Lung (tissue), 12 donors: ENCODE measurements around the gene GRIA4. TPM values are rescaled to one million over a fixed set of nuclear protein-coding genes. Genes with fewer than 3 reads are reported as not detected.
A peak's percentile ranks its signal among the peaks of the same experiment; 100 is the strongest.

ENCODE experiments used
- ATAC-seq: fragments of 200-7000 bp; cut with Tn5 transposase; one replicate; pipeline ENCODE4 v1.9.1; 2020; ENCODE audit warnings: moderate number of reproducible peaks; ENCODE audit not compliant: insufficient read depth, low FRiP score
- DNase-seq, 3 donors: peaks; one replicate each; pipeline ENCODE4 v3.0.0-alpha.2; 2013 to 2017
- H3K27ac ChIP-seq, 2 donors: one replicate each; pipeline ENCODE4 v1.5.1; 2013; ENCODE audit warnings: mild to moderate bottlenecking in 2 of 2, moderate library complexity in 2 of 2, control low read depth in 1 of 2, inconsistent platforms in 1 of 2, low read depth in 1 of 2, low read length in 1 of 2
- H3K27me3 ChIP-seq, 3 donors: one replicate each; pipeline ENCODE4 v1.5.1; 2013; ENCODE audit warnings: low read length in 2 of 3; ENCODE audit not compliant: control insufficient read depth in 3 of 3, insufficient read depth in 3 of 3
- H3K36me3 ChIP-seq, 4 donors: one replicate each; pipeline ENCODE4 v1.5.1; 2013; ENCODE audit warnings: low read length in 4 of 4, mild to moderate bottlenecking in 1 of 4, moderate library complexity in 1 of 4; ENCODE audit not compliant: control insufficient read depth in 4 of 4, insufficient read depth in 4 of 4
- H3K4me1 ChIP-seq, 5 donors: one replicate each; pipeline ENCODE4 v1.5.1; 2013; ENCODE audit warnings: low read length in 5 of 5, mild to moderate bottlenecking in 2 of 5, moderate library complexity in 1 of 5; ENCODE audit not compliant: control insufficient read depth in 5 of 5, insufficient read depth in 5 of 5
- H3K4me3 ChIP-seq: one replicate; pipeline ENCODE4 v1.5.1; 2013; ENCODE audit warnings: mild to moderate bottlenecking, control low read depth, moderate library complexity
- H3K9ac ChIP-seq, 2 donors: one replicate each; pipeline ENCODE4 v1.5.1; 2013; ENCODE audit warnings: low read length in 2 of 2, control low read depth in 1 of 2; ENCODE audit not compliant: insufficient read depth in 1 of 2
- H3K9me3 ChIP-seq, 4 donors: one replicate each; pipeline ENCODE4 v1.5.1; 2013; ENCODE audit warnings: low read length in 3 of 4, mild to moderate bottlenecking in 1 of 4, moderate library complexity in 1 of 4; ENCODE audit not compliant: control insufficient read depth in 4 of 4, insufficient read depth in 3 of 4
- CTCF ChIP-seq: IDR thresholded peaks from 2 replicates; pipeline ENCODE4 v1.5.1; 2012; ENCODE audit warnings: mild to moderate bottlenecking; ENCODE audit errors: control extremely low read depth, extremely low read depth
- WGBS, 2 donors: extraction: QIAGEN DNeasy Blood & Tissue Kit; methylation state at CpG; one replicate each; pipeline ENCODE4 v1.1.7; 2013; 5-methylcytosine and 5-hydroxymethylcytosine counted together
- polyA plus RNA-seq, 2 donors: library from polyadenylated mRNA; stranded (reverse); fragments of 200-250 nt; gene quantifications; one replicate each; pipeline ENCODE4 v1.2.1, GENCODE V29; 2013
- total RNA-seq, 2 donors: library from RNA; depleted of rRNA in 1 of 2; stranded (reverse); fragments of >200 nt in 1 of 2; gene quantifications; one replicate each; pipeline ENCODE4 v1.2.1, GENCODE V29; 2014 to 2021
- donor health status: control.
- donor health status: control.
- donor health status: Bipolar disorder and iron deficiency.
- donor health status: healthy.
- donor health status: DM: yes; HTN: yes; CAD: no.

The GRIA4 gene
- total and polyA plus RNA-seq, 4 donors: 0.12 to 0.77 TPM; not detected in 2

- ATAC-seq: peak; percentile 99
Measured at GRCh38 chr11:106021967-106022794, 412.3 kb downstream of the GRIA4 start, which contains the start of gene MSANTD4. Gene MSANTD4 (minus strand): TSS chr11:106022240. CDS start chr11:106010917, 11,323 bp downstream.

GRCh38 chr11:106022795-106023275, 413.0 kb downstream of the GRIA4 start:
- DNase-seq: no peak
- H3K36me3 ChIP-seq: peaks cover 0 to 4% (median under 1%) of the 10 kb centered on the region in 4 donors
- peaks cover 0 to 2% (median 0%) of the 10 kb centered on the region in 3 donors for H3K27me3 ChIP-seq
- H3K9me3 ChIP-seq: no peaks in the 10 kb centered on the region
- TF ChIP-seq CTCF: no peak
- WGBS, 2 donors: 89 to 91% methylated on average over 7 of the region's 7 CpGs
- H3K27ac ChIP-seq: peak overlapping the region; percentile 66 to 90
- H3K9ac ChIP-seq: peak overlapping the region in 1 of 2 donors; percentile 70
- ATAC-seq: no peak
- peak overlapping the region; percentile 52 for H3K4me3 ChIP-seq
- peaks cover 0 to 20% (median 2%) of the 10 kb centered on the region in 5 donors for H3K4me1 ChIP-seq

More at GRCh38 chr11:106021967-106022794, 412.3 kb downstream of the GRIA4 start, which contains the start of gene MSANTD4:
- TF ChIP-seq CTCF: no peak
- H3K36me3 ChIP-seq: peaks cover 0 to 4% (median under 1%) of the 10 kb centered on the region in 4 donors
- WGBS, 2 donors: 1% methylated on average over 44 to 48 of the region's 48 CpGs
- H3K27ac ChIP-seq: peak within 1 kb of the TSS; percentile 71 to 90
- H3K4me3 ChIP-seq: peak within 1 kb of the TSS; percentile 96
- peaks cover 0 to 2% (median 0%) of the 10 kb centered on the region in 3 donors for H3K27me3 ChIP-seq
- H3K4me1 ChIP-seq: peaks cover 0 to 21% (median 2%) of the 10 kb centered on the region in 5 donors
- H3K9me3 ChIP-seq: no peaks in the 10 kb centered on the region
- H3K9ac ChIP-seq: peak within 1 kb of the TSS; percentile 70 to 81
- peak; percentile 99 to 100 (median 100) for DNase-seq

GRCh38 chr11:106030609-106031008, 420.7 kb downstream of the GRIA4 start:
- H3K27ac ChIP-seq: no peak overlapping the region
- WGBS, 2 donors: 59 to 74% methylated on average over 4 of the region's 4 CpGs
- H3K27me3 ChIP-seq: no peaks in the 10 kb centered on the region
- H3K9ac ChIP-seq: no peak overlapping the region
- no peaks in the 10 kb centered on the region for H3K9me3 ChIP-seq
- ATAC-seq: no peak
- no peak overlapping the region for H3K4me3 ChIP-seq
- TF ChIP-seq CTCF: no peak
- H3K4me1 ChIP-seq: no peaks in the 10 kb centered on the region
- no peak for DNase-seq
- no peaks in the 10 kb centered on the region for H3K36me3 ChIP-seq
